ENCODE results near the gene FXYD1.
"Not testable (repeated sequence)": the region's sequence is repeated elsewhere in the genome, so short reads cannot be mapped to it uniquely, and the experiment has no call there.

The FXYD1 gene

GRCh38 chr19:35143231-35143715 is 4.6 kb downstream of the FXYD1 start, which contains the start of gene FXYD7:
TSS of gene FXYD7 (plus strand) at chr19:35143255. CDS start at chr19:35143334, 79 bp downstream.
- no peak for DNase-seq (ENCODE audit: low read depth)

GRCh38 chr19:35143818-35144217 is 5.2 kb downstream of the FXYD1 start:
- no peak for DNase-seq (ENCODE audit: low read depth)

GRCh38 chr19:35144259-35144599 is 5.6 kb downstream of the FXYD1 start:
- no peak for DNase-seq (ENCODE audit: low read depth)

- no peak for DNase-seq (ENCODE audit: low read depth)
These were observed 6.2 kb downstream of the FXYD1 start for GRCh38 chr19:35144600-35145436.

- no peak for DNase-seq (ENCODE audit: low read depth)
These were observed 8.3 kb downstream of the FXYD1 start for GRCh38 chr19:35146746-35147459.

GRCh38 chr19:35149463-35149862 is 10.8 kb downstream of the FXYD1 start:
- DNase-seq (ENCODE audit: low read depth): no peak

- no peak for DNase-seq (ENCODE audit: low read depth)
These were observed 11.8 kb downstream of the FXYD1 start for GRCh38 chr19:35150445-35150844.

- DNase-seq (ENCODE audit: low read depth): no peak
These were observed 12.8 kb downstream of the FXYD1 start for GRCh38 chr19:35151273-35152065.

- not testable (repeated sequence) for DNase-seq (ENCODE audit: low read depth)
These were observed 14.5 kb downstream of the FXYD1 start for GRCh38 chr19:35153129-35153522.

- peak; percentile 67 for DNase-seq (ENCODE audit: low read depth)
These were observed 15.3 kb downstream of the FXYD1 start for GRCh38 chr19:35153701-35154524.

GRCh38 chr19:35154525-35155406 is 16.1 kb downstream of the FXYD1 start, which contains the start of gene FXYD5:
TSS of gene FXYD5 (plus strand) at chr19:35154735. CDS start at chr19:35155551, 816 bp downstream.
- peak; percentile 78 for DNase-seq (ENCODE audit: low read depth)

GRCh38 chr19:35155441-35155840 is 16.8 kb downstream of the FXYD1 start:
- DNase-seq (ENCODE audit: low read depth): no peak

- DNase-seq (ENCODE audit: low read depth): no peak
These were observed 17.5 kb downstream of the FXYD1 start for GRCh38 chr19:35155981-35156672.

GRCh38 chr19:35156673-35157014 is 18.0 kb downstream of the FXYD1 start:
- no peak for DNase-seq (ENCODE audit: low read depth)

- DNase-seq (ENCODE audit: low read depth): no peak
These were observed 18.8 kb downstream of the FXYD1 start for GRCh38 chr19:35157431-35157830.

GRCh38 chr19:35159606-35160005 is 21.0 kb downstream of the FXYD1 start:
- no peak for DNase-seq (ENCODE audit: low read depth)

- DNase-seq (ENCODE audit: low read depth): no peak
These were observed 22.2 kb downstream of the FXYD1 start for GRCh38 chr19:35160629-35161433.

- no peak for DNase-seq (ENCODE audit: low read depth)
These were observed 22.8 kb downstream of the FXYD1 start for GRCh38 chr19:35161434-35161743.
